ENCODE results near the gene CCDC34. TPM values are rescaled to one million over a fixed set of nuclear protein-coding genes. Genes with fewer than 3 reads are reported as not detected.

CCDC34 gene
- total RNA-seq, 1 experiment from 2014 or later: 18.7 TPM

DNA sequence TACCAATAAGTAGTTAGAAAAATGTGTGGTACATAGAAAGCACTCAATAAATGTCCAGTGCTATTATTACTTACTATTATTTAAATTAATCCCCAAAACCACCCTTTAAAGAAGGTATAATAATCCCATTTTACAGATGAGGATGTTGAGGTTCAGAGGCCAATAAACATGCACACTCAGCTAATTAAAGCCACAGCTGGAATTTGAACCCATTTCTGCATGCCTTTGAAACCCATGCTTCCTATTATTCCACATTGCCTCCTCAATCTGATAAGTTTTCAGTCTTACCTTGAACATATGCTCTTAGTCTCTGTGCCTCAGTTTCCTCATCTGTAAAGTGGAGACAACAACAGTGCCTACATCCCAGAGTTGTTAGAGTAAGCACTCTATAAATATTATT, 52.8 kb downstream of the CCDC34 start:
- no peaks in the 10 kb centered on the region for H3K4me1 ChIP-seq (ENCODE audit: control insufficient read depth in 1 of 2, insufficient read depth in 2 of 2, low read length in 2 of 2)
- H3K9me2 ChIP-seq (ENCODE audit: insufficient read depth): 0 out of 2 replicates have a peak, but pooled peaks cover 3% of the 10 kb centered on the region
- CTCF ChIA-PET: no interaction called here
- no peaks in the 10 kb centered on the region for H3K9me3 ChIP-seq (ENCODE audit: control insufficient read depth in 1 of 2, insufficient read depth in 1 of 2, low read depth in 1 of 2, low read length in 2 of 2)
- POLR2A ChIA-PET: no interaction called here
- H3K36me3 ChIP-seq (ENCODE audit: control insufficient read depth in 1 of 2, insufficient read depth in 2 of 2, low read length in 2 of 2): no peaks in the 10 kb centered on the region
- RAD21 ChIA-PET (ENCODE audit: low non-redundant PET in 1 of 2, low total read pairs in 2 of 2, uncharacterized antibody in 2 of 2, unreplicated experiment in 2 of 2): no interaction called here
- H3K4me3 ChIP-seq (replicated peaks in 1 of 2; ENCODE audit: low read depth in 1 of 2, low read length in 2 of 2): no peak overlapping the region
- DNase-seq (ENCODE audit: low read depth, low spot score) (no peak), ATAC-seq (no peak)
- no peak overlapping the region for H2AFZ ChIP-seq (ENCODE audit: low read depth, low read length, poor library complexity, severe bottlenecking)
- H4K20me1 ChIP-seq (ENCODE audit: insufficient read depth): no peaks in the 10 kb centered on the region
- H3K27ac ChIP-seq (ENCODE audit: low read depth, low read length): no peak overlapping the region
- intact Hi-C loops (cut with micrococcal nuclease): no loop called here
- no peak for TF ChIP-seq SRF (IDR thresholded peaks at IDR 0.05; ENCODE audit: low read depth)
- TF ChIP-seq CEBPB (IDR thresholded peaks at IDR 0.05; ENCODE audit: low read depth): no peak
- TF ChIP-seq, protein P1, sequence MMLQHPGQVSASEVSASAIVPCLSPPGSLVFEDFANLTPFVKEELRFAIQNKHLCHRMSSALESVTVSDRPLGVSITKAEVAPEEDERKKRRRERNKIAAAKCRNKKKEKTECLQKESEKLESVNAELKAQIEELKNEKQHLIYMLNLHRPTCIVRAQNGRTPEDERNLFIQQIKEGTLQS (IDR thresholded peaks at IDR 0.05): no peak
- no peak for TF ChIP-seq MAX (IDR thresholded peaks at IDR 0.05)
- no peak for TF ChIP-seq SP1 (IDR thresholded peaks at IDR 0.05; ENCODE audit: low read depth)
- TF ChIP-seq TCF7L2 (IDR thresholded peaks at IDR 0.05; ENCODE audit: borderline replicate concordance, extremely low read depth, insufficient read depth, insufficient read length): no peak
- no peak for TF ChIP-seq EGR1 (IDR thresholded peaks at IDR 0.05; ENCODE audit: low read depth)
- no peaks in the 10 kb centered on the region for H3K79me2 ChIP-seq (ENCODE audit: insufficient read depth, low read length)
- no peak overlapping the region for H3K9ac ChIP-seq (ENCODE audit: low read length)
- no TSS peak for BruUV-seq (replicated peaks)
- H3K4me2 ChIP-seq (ENCODE audit: low read length): no peak overlapping the region
- no peaks in the 10 kb centered on the region for H3K27me3 ChIP-seq (ENCODE audit: insufficient read depth, low read length)

- BruUV-seq (replicated peaks): no TSS peak
- intact Hi-C loops (cut with micrococcal nuclease): no loop called here
- POLR2A ChIA-PET: no interaction called here
Observed at GRCh38 chr11:27309046-27309445, 54.0 kb downstream of the CCDC34 start.

More at GRCh38 chr11:27309046-27309445, 54.0 kb downstream of the CCDC34 start:
- ATAC-seq (no peak), DNase-seq (ENCODE audit: low read depth, low spot score) (no peak)
- CTCF ChIA-PET: interaction anchor here (2.9 kb wide), 1 partner anchor 13 kb away, joined by 13 read pairs; no protein-coding TSS in a partner anchor
- Histone ChIP-seq H2AFZ (ENCODE audit: low read depth, low read length, poor library complexity, severe bottlenecking) (no peak overlapping the region), H3K4me3 (replicated peaks in 1 of 2; ENCODE audit: low read depth in 1 of 2, low read length in 2 of 2) (no peak overlapping the region), H3K79me2 (ENCODE audit: insufficient read depth, low read length) (no peaks in the 10 kb centered on the region), H3K36me3 (ENCODE audit: control insufficient read depth in 1 of 2, insufficient read depth in 2 of 2, low read length in 2 of 2) (no peaks in the 10 kb centered on the region), H3K4me2 (ENCODE audit: low read length) (no peak overlapping the region), H4K20me1 (ENCODE audit: insufficient read depth) (no peaks in the 10 kb centered on the region), H3K27ac (ENCODE audit: low read depth, low read length) (no peak overlapping the region), H3K9me3 (ENCODE audit: control insufficient read depth in 1 of 2, insufficient read depth in 1 of 2, low read depth in 1 of 2, low read length in 2 of 2) (no peaks in the 10 kb centered on the region), H3K9ac (ENCODE audit: low read length) (no peak overlapping the region), H3K9me2 (ENCODE audit: insufficient read depth) (0 out of 2 replicates have a peak, but pooled peaks cover 3% of the 10 kb centered on the region), H3K27me3 (ENCODE audit: insufficient read depth, low read length) (no peaks in the 10 kb centered on the region), H3K4me1 (ENCODE audit: control insufficient read depth in 1 of 2, insufficient read depth in 2 of 2, low read length in 2 of 2) (no peaks in the 10 kb centered on the region)
- RAD21 ChIA-PET (ENCODE audit: low non-redundant PET in 1 of 2, low total read pairs in 2 of 2, uncharacterized antibody in 2 of 2, unreplicated experiment in 2 of 2): no interaction called here
- no peak for TF ChIP-seq EZH2phosphoT487 (IDR thresholded peaks at IDR 0.05; ENCODE audit: borderline replicate concordance)
- no peak for TF ChIP-seq FOSL1 (IDR thresholded peaks at IDR 0.05; ENCODE audit: low read depth)
- TF ChIP-seq EZH2 (IDR thresholded peaks at IDR 0.05): no peak
- TF ChIP-seq SP1 (IDR thresholded peaks at IDR 0.05; ENCODE audit: low read depth): no peak
- TF ChIP-seq, protein P2, sequence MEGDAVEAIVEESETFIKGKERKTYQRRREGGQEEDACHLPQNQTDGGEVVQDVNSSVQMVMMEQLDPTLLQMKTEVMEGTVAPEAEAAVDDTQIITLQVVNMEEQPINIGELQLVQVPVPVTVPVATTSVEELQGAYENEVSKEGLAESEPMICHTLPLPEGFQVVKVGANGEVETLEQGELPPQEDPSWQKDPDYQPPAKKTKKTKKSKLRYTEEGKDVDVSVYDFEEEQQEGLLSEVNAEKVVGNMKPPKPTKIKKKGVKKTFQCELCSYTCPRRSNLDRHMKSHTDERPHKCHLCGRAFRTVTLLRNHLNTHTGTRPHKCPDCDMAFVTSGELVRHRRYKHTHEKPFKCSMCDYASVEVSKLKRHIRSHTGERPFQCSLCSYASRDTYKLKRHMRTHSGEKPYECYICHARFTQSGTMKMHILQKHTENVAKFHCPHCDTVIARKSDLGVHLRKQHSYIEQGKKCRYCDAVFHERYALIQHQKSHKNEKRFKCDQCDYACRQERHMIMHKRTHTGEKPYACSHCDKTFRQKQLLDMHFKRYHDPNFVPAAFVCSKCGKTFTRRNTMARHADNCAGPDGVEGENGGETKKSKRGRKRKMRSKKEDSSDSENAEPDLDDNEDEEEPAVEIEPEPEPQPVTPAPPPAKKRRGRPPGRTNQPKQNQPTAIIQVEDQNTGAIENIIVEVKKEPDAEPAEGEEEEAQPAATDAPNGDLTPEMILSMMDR (IDR thresholded peaks at IDR 0.05 in 2 of 3, conservative IDR thresholded peaks at IDR 0.05 in 1 of 3; ENCODE audit: borderline replicate concordance in 1 of 3, insufficient read depth in 1 of 3, low read depth in 2 of 3, low read length in 2 of 3): no peak
- TF ChIP-seq, protein P1 (IDR thresholded peaks at IDR 0.05): no peak
- no peak for TF ChIP-seq SRF (IDR thresholded peaks at IDR 0.05; ENCODE audit: low read depth)
- TF ChIP-seq JUND (IDR thresholded peaks at IDR 0.05): no peak
- TF ChIP-seq ELF1 (IDR thresholded peaks at IDR 0.05; ENCODE audit: borderline replicate concordance, low read depth): no peak
- no peak for TF ChIP-seq EGR1 (IDR thresholded peaks at IDR 0.05; ENCODE audit: low read depth)
- TF ChIP-seq RAD21 (IDR thresholded peaks at IDR 0.05; ENCODE audit: low read depth): no peak
- TF ChIP-seq, protein P3, sequence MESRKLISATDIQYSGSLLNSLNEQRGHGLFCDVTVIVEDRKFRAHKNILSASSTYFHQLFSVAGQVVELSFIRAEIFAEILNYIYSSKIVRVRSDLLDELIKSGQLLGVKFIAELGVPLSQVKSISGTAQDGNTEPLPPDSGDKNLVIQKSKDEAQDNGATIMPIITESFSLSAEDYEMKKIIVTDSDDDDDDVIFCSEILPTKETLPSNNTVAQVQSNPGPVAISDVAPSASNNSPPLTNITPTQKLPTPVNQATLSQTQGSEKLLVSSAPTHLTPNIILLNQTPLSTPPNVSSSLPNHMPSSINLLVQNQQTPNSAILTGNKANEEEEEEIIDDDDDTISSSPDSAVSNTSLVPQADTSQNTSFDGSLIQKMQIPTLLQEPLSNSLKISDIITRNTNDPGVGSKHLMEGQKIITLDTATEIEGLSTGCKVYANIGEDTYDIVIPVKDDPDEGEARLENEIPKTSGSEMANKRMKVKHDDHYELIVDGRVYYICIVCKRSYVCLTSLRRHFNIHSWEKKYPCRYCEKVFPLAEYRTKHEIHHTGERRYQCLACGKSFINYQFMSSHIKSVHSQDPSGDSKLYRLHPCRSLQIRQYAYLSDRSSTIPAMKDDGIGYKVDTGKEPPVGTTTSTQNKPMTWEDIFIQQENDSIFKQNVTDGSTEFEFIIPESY (IDR thresholded peaks at IDR 0.05; ENCODE audit: extremely low read depth, insufficient replicate concordance, low read length): no peak
- no peak for TF ChIP-seq YY1 (IDR thresholded peaks at IDR 0.05; ENCODE audit: extremely low read depth, insufficient replicate concordance, low read depth, low read length)

Measured in HCT116 (cell line).